ENCODE measurements around the gene PEX16. TPM values are rescaled to one million over a fixed set of nuclear protein-coding genes. Genes with fewer than 3 reads are reported as not detected.
A peak's percentile ranks its signal among the peaks of the same experiment; 100 is the strongest.

Gene PEX16
- total and polyA plus RNA-seq, 2 of the 13 experiments (the other 11 are each of a cell fraction or from before 2014, with no cell fraction given) = 12.5 to 21.8 TPM

GRCh38 chr11:45885274-45885920 is 32.3 kb downstream of the PEX16 start, which contains the start of gene MAPK8IP1 (continued):
- TF ChIP-seq, protein P1, sequence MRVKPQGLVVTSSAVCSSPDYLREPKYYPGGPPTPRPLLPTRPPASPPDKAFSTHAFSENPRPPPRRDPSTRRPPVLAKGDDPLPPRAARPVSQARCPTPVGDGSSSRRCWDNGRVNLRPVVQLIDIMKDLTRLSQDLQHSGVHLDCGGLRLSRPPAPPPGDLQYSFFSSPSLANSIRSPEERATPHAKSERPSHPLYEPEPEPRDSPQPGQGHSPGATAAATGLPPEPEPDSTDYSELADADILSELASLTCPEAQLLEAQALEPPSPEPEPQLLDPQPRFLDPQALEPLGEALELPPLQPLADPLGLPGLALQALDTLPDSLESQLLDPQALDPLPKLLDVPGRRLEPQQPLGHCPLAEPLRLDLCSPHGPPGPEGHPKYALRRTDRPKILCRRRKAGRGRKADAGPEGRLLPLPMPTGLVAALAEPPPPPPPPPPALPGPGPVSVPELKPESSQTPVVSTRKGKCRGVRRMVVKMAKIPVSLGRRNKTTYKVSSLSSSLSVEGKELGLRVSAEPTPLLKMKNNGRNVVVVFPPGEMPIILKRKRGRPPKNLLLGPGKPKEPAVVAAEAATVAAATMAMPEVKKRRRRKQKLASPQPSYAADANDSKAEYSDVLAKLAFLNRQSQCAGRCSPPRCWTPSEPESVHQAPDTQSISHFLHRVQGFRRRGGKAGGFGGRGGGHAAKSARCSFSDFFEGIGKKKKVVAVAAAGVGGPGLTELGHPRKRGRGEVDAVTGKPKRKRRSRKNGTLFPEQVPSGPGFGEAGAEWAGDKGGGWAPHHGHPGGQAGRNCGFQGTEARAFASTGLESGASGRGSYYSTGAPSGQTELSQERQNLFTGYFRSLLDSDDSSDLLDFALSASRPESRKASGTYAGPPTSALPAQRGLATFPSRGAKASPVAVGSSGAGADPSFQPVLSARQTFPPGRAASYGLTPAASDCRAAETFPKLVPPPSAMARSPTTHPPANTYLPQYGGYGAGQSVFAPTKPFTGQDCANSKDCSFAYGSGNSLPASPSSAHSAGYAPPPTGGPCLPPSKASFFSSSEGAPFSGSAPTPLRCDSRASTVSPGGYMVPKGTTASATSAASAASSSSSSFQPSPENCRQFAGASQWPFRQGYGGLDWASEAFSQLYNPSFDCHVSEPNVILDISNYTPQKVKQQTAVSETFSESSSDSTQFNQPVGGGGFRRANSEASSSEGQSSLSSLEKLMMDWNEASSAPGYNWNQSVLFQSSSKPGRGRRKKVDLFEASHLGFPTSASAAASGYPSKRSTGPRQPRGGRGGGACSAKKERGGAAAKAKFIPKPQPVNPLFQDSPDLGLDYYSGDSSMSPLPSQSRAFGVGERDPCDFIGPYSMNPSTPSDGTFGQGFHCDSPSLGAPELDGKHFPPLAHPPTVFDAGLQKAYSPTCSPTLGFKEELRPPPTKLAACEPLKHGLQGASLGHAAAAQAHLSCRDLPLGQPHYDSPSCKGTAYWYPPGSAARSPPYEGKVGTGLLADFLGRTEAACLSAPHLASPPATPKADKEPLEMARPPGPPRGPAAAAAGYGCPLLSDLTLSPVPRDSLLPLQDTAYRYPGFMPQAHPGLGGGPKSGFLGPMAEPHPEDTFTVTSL (CRISPR knock-in tag; IDR thresholded peaks at IDR 0.05; ENCODE audit: borderline replicate concordance) = no peak
- TF ChIP-seq ZNF577 (CRISPR knock-in tag; IDR thresholded peaks at IDR 0.05; ENCODE audit: borderline replicate concordance, low read depth) (no peak), ATAD3A (CRISPR knock-in tag; IDR thresholded peaks at IDR 0.05) (no peak), PAXIP1 (CRISPR knock-in tag; conservative IDR thresholded peaks at IDR 0.05) (no peak), MIER3 (CRISPR knock-in tag; IDR thresholded peaks at IDR 0.05; ENCODE audit: borderline replicate concordance) (no peak), ZBTB43 (CRISPR knock-in tag; conservative IDR thresholded peaks at IDR 0.05) (0 out of 2 replicates have a peak, but pooled peaks have one; percentile 25), ZNF672 (CRISPR knock-in tag; IDR thresholded peaks at IDR 0.05) (0 out of 2 replicates have a peak, but pooled peaks have one; percentile 63), RXRA (CRISPR knock-in tag; IDR thresholded peaks at IDR 0.05) (no peak), XRCC5 (optimal IDR thresholded peaks at IDR 0.05; ENCODE audit: low read length) (no peak), MBD4 (IDR thresholded peaks at IDR 0.05; ENCODE audit: borderline replicate concordance, low read length) (no peak), ZNF235 (CRISPR knock-in tag; IDR thresholded peaks at IDR 0.05; ENCODE audit: borderline replicate concordance) (no peak; the same call in 1 of the 2 replicates), KMT2B (CRISPR knock-in tag; IDR thresholded peaks at IDR 0.05) (no peak), ZMYM3 (CRISPR knock-in tag; IDR thresholded peaks at IDR 0.05) (no peak), ZNF569 (CRISPR knock-in tag; IDR thresholded peaks at IDR 0.05; ENCODE audit: borderline replicate concordance) (no peak), TCF12 (IDR thresholded peaks at IDR 0.05) (no peak), TCF12 (CRISPR knock-in tag; IDR thresholded peaks at IDR 0.05) (no peak)
- TF ChIP-seq, protein P2, sequence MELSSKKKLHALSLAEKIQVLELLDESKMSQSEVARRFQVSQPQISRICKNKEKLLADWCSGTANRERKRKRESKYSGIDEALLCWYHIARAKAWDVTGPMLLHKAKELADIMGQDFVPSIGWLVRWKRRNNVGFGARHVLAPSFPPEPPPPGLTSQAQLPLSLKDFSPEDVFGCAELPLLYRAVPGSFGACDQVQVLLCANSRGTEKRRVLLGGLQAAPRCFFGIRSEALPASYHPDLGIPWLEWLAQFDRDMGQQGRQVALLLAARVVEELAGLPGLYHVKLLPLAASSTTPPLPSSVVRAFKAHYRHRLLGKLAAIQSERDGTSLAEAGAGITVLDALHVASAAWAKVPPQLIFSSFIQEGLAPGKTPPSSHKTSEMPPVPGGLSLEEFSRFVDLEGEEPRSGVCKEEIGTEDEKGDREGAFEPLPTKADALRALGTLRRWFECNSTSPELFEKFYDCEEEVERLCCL (CRISPR knock-in tag; IDR thresholded peaks at IDR 0.05; ENCODE audit: borderline replicate concordance) = no peak
- TF ChIP-seq, protein P3, sequence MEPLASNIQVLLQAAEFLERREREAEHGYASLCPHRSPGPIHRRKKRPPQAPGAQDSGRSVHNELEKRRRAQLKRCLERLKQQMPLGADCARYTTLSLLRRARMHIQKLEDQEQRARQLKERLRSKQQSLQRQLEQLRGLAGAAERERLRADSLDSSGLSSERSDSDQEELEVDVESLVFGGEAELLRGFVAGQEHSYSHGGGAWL (CRISPR knock-in tag; IDR thresholded peaks at IDR 0.05) = peak; percentile 69
